Epithelial cell of proximal tubule (primary cell): ENCODE results near the gene NELL1. TPM values are rescaled to one million over a fixed set of nuclear protein-coding genes. Genes with fewer than 3 reads are reported as not detected.

ENCODE experiments used
- DNase-seq: peaks from one replicate; pipeline ENCODE4 v3.0.0-alpha.2; 2011; ENCODE audit warnings: low read depth
- H3K4me3 ChIP-seq: 2 replicates; pipeline ENCODE4 v1.5.1; 2011; ENCODE audit warnings: low read depth, mild to moderate bottlenecking, low read length
- CTCF ChIP-seq: conservative IDR thresholded peaks from 2 replicates; pipeline ENCODE4 v1.5.1; 2012; ENCODE audit warnings: low read depth, mild to moderate bottlenecking, low read length
- total RNA-seq: library from RNA; depleted of rRNA; stranded (reverse); fragments of >200 nt; gene quantifications from 2 replicates; pipeline ENCODE4 v1.2.3, GENCODE V29; 2015

Gene NELL1
- total RNA-seq, 1 donor from 2014 or later = not detected

- TF ChIP-seq CTCF = no peak
- no peak overlapping the region for H3K4me3 ChIP-seq
- no peak for DNase-seq
Measured at GRCh38 chr11:20661850-20662249, 7.5 kb upstream of the NELL1 start.

GRCh38 chr11:20668131-20668809 is 1.1 kb upstream of the NELL1 start:
- no peak for DNase-seq
- H3K4me3 ChIP-seq = no peak overlapping the region
- TF ChIP-seq CTCF = no peak

GRCh38 chr11:20669820-20670684 is 666 bp downstream of the NELL1 start:
- TF ChIP-seq CTCF = no peak
- DNase-seq = no peak
- H3K4me3 ChIP-seq = peak overlapping the region; percentile 8

GRCh38 chr11:20670932-20671403 is 1.6 kb downstream of the NELL1 start:
- H3K4me3 ChIP-seq = no peak overlapping the region
- DNase-seq = no peak
- no peak for TF ChIP-seq CTCF

- H3K4me3 ChIP-seq = no peak overlapping the region
- DNase-seq = peak; percentile 25
- peak; percentile 58 for TF ChIP-seq CTCF
Measured at GRCh38 chr11:20671856-20672546, 2.6 kb downstream of the NELL1 start.

GRCh38 chr11:20672575-20672974 is 3.2 kb downstream of the NELL1 start:
- no peak overlapping the region for H3K4me3 ChIP-seq
- TF ChIP-seq CTCF = peak; percentile 49
- no peak for DNase-seq
